Gastrocnemius medialis (tissue), 4 donors: ENCODE data around the gene TIMP1. TPM values are rescaled to one million over a fixed set of nuclear protein-coding genes. Genes with fewer than 3 reads are reported as not detected.

ENCODE experiments used
- ATAC-seq, 2 donors: fragments of 150-250 bp; one replicate each; pipeline ENCODE4 v1.9.1; 2016
- DNase-seq, 2 donors: peaks; one replicate each; pipeline ENCODE4 v3.0.0-alpha.2; 2019
- H3K27ac ChIP-seq, 4 donors: fragments of 200-600 bp; sonication (generic); 1 replicate in 1 of 4; 2 replicates in 3 of 4; pipeline ENCODE4 v1.5.1; 2016 to 2018; ENCODE audit warnings: mild to moderate bottlenecking in 2 of 4, moderate library complexity in 1 of 4
- H3K27me3 ChIP-seq, 3 donors: fragments of 200-600 bp; sonication (generic) in 2 of 3; 1 replicate in 1 of 3; 2 replicates in 2 of 3; pipeline versions ENCODE4 v1.5.1 to v1.6.0; 2016 to 2019; ENCODE audit warnings: mild to moderate bottlenecking in 1 of 3, moderate library complexity in 1 of 3
- H3K36me3 ChIP-seq, 2 donors: fragments of 200-600 bp; sonication (generic) in 1 of 2; one replicate each; pipeline ENCODE4 v1.5.1; 2017 to 2018
- H3K4me1 ChIP-seq, 2 donors: fragments of 200-600 bp; sonication (generic) in 1 of 2; one replicate each; pipeline ENCODE4 v1.5.1; 2016 to 2017; ENCODE audit warnings: mild to moderate bottlenecking in 2 of 2
- H3K4me3 ChIP-seq, 4 donors: fragments of 200-600 bp; sonication (generic) in 3 of 4; 1 replicate in 1 of 4; 2 replicates in 3 of 4; pipeline ENCODE4 v1.5.1; 2016 to 2019; ENCODE audit warnings: mild to moderate bottlenecking in 2 of 4
- H3K9me3 ChIP-seq, 3 donors: fragments of 200-600 bp; sonication (generic) in 2 of 3; 1 replicate in 1 of 3; 2 replicates in 2 of 3; pipeline ENCODE4 v1.5.1; 2016 to 2019
- CTCF ChIP-seq, 5 experiments: fragments of 450-650 bp in 3 of 5; fragments of 200-600 bp in 2 of 5; sonication (generic) in 2 of 5; IDR thresholded peaks in 4 of 5; conservative IDR thresholded peaks in 1 of 5; 1 replicate in 4 of 5; 2 replicates in 1 of 5; pipeline ENCODE4 v1.5.1; 2016 to 2019; ENCODE audit warnings: antibody characterized with exemption in 5 of 5, mild to moderate bottlenecking in 3 of 5, moderate library complexity in 3 of 5
- POLR2A ChIP-seq, 2 donors: fragments of 450-650 bp; IDR thresholded peaks; one replicate each; pipeline ENCODE4 v1.6.1; 2017; ENCODE audit warnings: antibody characterized with exemption in 2 of 2, mild to moderate bottlenecking in 2 of 2, moderate library complexity in 2 of 2
- in situ Hi-C, 4 donors: fragments of 200-750 bp; cut with MboI; loops; one replicate each; pipeline versions ENCODE4 v1.15.0 to v1.8.0; 2017; ENCODE audit warnings: low sequenced_read_pairs in 4 of 4
- intact Hi-C: fragments of 100-400 bp; cut with DNase I; formaldehyde crosslinking; loops from one replicate; pipeline ENCODE4 v1.15.1; 2023; ENCODE audit warnings: low total_unique reads
- total RNA-seq, 4 donors: library from RNA; depleted of rRNA; stranded (reverse); fragments of >200 nt; gene quantifications; one replicate each; pipeline versions ENCODE4 v1.1.0 to v1.2.3, GENCODE V29; 2016

The TIMP1 gene
- total RNA-seq, 4 donors from 2014 or later, result 15.8 to 94.8 (median 47.1) TPM

- in situ Hi-C loops (no loop called here), intact Hi-C loops (no loop called here)
- H3K36me3 ChIP-seq, result no peaks in the 10 kb centered on the region
- no peaks in the 10 kb centered on the region for H3K27me3 ChIP-seq
- no peaks in the 10 kb centered on the region for H3K4me1 ChIP-seq
- DNase-seq (no peak), ATAC-seq (no peak)
- H3K4me3 ChIP-seq, result no peak overlapping the region
- no peaks in the 10 kb centered on the region for H3K9me3 ChIP-seq
- no peak overlapping the region for H3K27ac ChIP-seq
- no peak for TF ChIP-seq POLR2A (IDR thresholded peaks at IDR 0.05)
- TF ChIP-seq CTCF (IDR thresholded peaks at IDR 0.05 in 4 of 5, conservative IDR thresholded peaks at IDR 0.05 in 1 of 5), result no peak
These were observed 4.0 kb downstream of the TIMP1 start for GRCh38 chrX:47586043-47586787.

- ATAC-seq, result no peak
- no peak for TF ChIP-seq CTCF (IDR thresholded peaks at IDR 0.05 in 4 of 5, conservative IDR thresholded peaks at IDR 0.05 in 1 of 5)
- TF ChIP-seq POLR2A (IDR thresholded peaks at IDR 0.05), result no peak
- Histone ChIP-seq H3K4me1 (no peaks in the 10 kb centered on the region), H3K4me3 (no peak overlapping the region), H3K27me3 (no peaks in the 10 kb centered on the region), H3K27ac (no peak overlapping the region), H3K36me3 (no peaks in the 10 kb centered on the region), H3K9me3 (no peaks in the 10 kb centered on the region)
- in situ Hi-C loops, result no loop called here
- intact Hi-C loops, result no loop called here
- DNase-seq, result no peak
These were observed 5.1 kb downstream of the TIMP1 start for GRCh38 chrX:47587091-47587891.

GRCh38 chrX:47587906-47588735 lies 5.9 kb downstream of the TIMP1 start:
- Histone ChIP-seq H3K27me3 (no peaks in the 10 kb centered on the region), H3K9me3 (no peaks in the 10 kb centered on the region), H3K36me3 (no peaks in the 10 kb centered on the region), H3K27ac (no peak overlapping the region), H3K4me3 (no peak overlapping the region), H3K4me1 (no peaks in the 10 kb centered on the region)
- intact Hi-C loops, result no loop called here
- DNase-seq, result no peak
- TF ChIP-seq POLR2A (IDR thresholded peaks at IDR 0.05) (no peak), CTCF (IDR thresholded peaks at IDR 0.05 in 4 of 5, conservative IDR thresholded peaks at IDR 0.05 in 1 of 5) (no peak)
- no peak for ATAC-seq
- in situ Hi-C loops, result no loop called here

GRCh38 chrX:47590984-47591383 lies 8.7 kb downstream of the TIMP1 start:
- ATAC-seq (no peak), DNase-seq (no peak)
- intact Hi-C loops, result no loop called here
- in situ Hi-C loops, result no loop called here
- Histone ChIP-seq H3K36me3 (no peaks in the 10 kb centered on the region), H3K9me3 (no peaks in the 10 kb centered on the region), H3K27ac (no peak overlapping the region), H3K4me1 (no peaks in the 10 kb centered on the region), H3K27me3 (no peaks in the 10 kb centered on the region), H3K4me3 (no peak overlapping the region)
- TF ChIP-seq CTCF (IDR thresholded peaks at IDR 0.05 in 4 of 5, conservative IDR thresholded peaks at IDR 0.05 in 1 of 5) (no peak), POLR2A (IDR thresholded peaks at IDR 0.05) (no peak)
